B cell (primary cell): Measurements from ENCODE around the gene POTEF. TPM values are rescaled to one million over a fixed set of nuclear protein-coding genes. Genes with fewer than 3 reads are reported as not detected.
"Not testable (repeated sequence)": the region's sequence is repeated elsewhere in the genome, so short reads cannot be mapped to it uniquely, and the experiment has no call there.

Experiments
- ATAC-seq: fragments of 200-7000 bp; cut with Tn5 transposase; one replicate; pipeline ENCODE4 v1.10.0; 2021; ENCODE audit warnings: low read depth, mild to moderate bottlenecking, moderate number of reproducible peaks, moderate library complexity
- CTCF ChIA-PET: fragments of 350-600 bp; sonication (Branson Sonifier 250); formaldehyde crosslinking; loops from one replicate; lab custom pipeline; 2021; ENCODE audit warnings: antibody characterized with exemption, inconsistent platforms; lab: Charles Lee
- POLR2A ChIA-PET: fragments of 350-600 bp; sonication (Branson Sonifier 250); formaldehyde crosslinking; loops from one replicate; lab custom pipeline; 2021; ENCODE audit warnings: antibody characterized with exemption; lab: Charles Lee
- DNase-seq: peaks from one replicate; pipeline ENCODE4 v3.0.0; 2013
- H2AFZ ChIP-seq: 2 replicates; pipeline ENCODE4 v1.6.1; 2012; ENCODE audit warnings: mild to moderate bottlenecking, low read depth, low read length; ENCODE audit not compliant: insufficient read depth, poor library complexity, severe bottlenecking
- H3K27ac ChIP-seq, 2 donors: 1 replicate in 1 of 2; 2 replicates in 1 of 2; pipeline ENCODE4 v1.5.1; 2012 to 2013; ENCODE audit warnings: low read length in 2 of 2, mild to moderate bottlenecking in 2 of 2, moderate library complexity in 1 of 2
- H3K27me3 ChIP-seq, 4 experiments: fragments of 200-600 bp in 1 of 4; sonication (generic) in 1 of 4; replicated peaks in 1 of 4; 1 replicate in 2 of 4; 2 replicates in 2 of 4; pipeline versions ENCODE4 v1.6.1 to v1.7.0; 2013 to 2016; ENCODE audit warnings: low read length in 3 of 4, mild to moderate bottlenecking in 2 of 4, mixed read lengths in 1 of 4, moderate library complexity in 1 of 4; ENCODE audit not compliant: insufficient read depth in 4 of 4, control insufficient read depth in 3 of 4; ENCODE audit errors: control extremely low read depth in 1 of 4
- H3K36me3 ChIP-seq, 2 experiments: replicated peaks in 1 of 2; 1 replicate in 1 of 2; 2 replicates in 1 of 2; pipeline versions ENCODE4 v1.6.1 to v1.7.1; 2013; ENCODE audit warnings: low read length in 1 of 2; ENCODE audit not compliant: insufficient read depth in 2 of 2, control insufficient read depth in 1 of 2; ENCODE audit errors: control extremely low read depth in 1 of 2, extremely low read depth in 1 of 2
- H3K4me1 ChIP-seq, 2 donors: fragments of 200-600 bp in 1 of 2; sonication (generic) in 1 of 2; 1 replicate in 1 of 2; 2 replicates in 1 of 2; pipeline versions ENCODE4 v1.5.1 to v1.6.1; 2013 to 2017; ENCODE audit warnings: low read length in 2 of 2; ENCODE audit not compliant: control insufficient read depth in 2 of 2, insufficient read depth in 2 of 2
- H3K4me2 ChIP-seq: replicated peaks from 2 replicates; pipeline ENCODE3; 2012; ENCODE audit warnings: mild to moderate bottlenecking, low read depth, low read length; ENCODE audit not compliant: poor library complexity, severe bottlenecking
- H3K4me3 ChIP-seq, 5 experiments: fragments of 200-600 bp in 1 of 5; sonication (generic) in 1 of 5; 1 replicate in 3 of 5; 2 replicates in 2 of 5; pipeline versions ENCODE4 v1.5.1 to v1.7.0; 2011 to 2016; ENCODE audit warnings: low read length in 4 of 5, mild to moderate bottlenecking in 4 of 5, low read depth in 2 of 5, control low read depth in 1 of 5, moderate library complexity in 1 of 5; ENCODE audit not compliant: insufficient read depth in 1 of 5; ENCODE audit errors: control extremely low read depth in 1 of 5, extremely low read depth in 1 of 5
- H3K79me2 ChIP-seq: fragments of 200-600 bp; sonication (generic); one replicate; pipeline ENCODE4 v1.6.0; 2016; ENCODE audit warnings: low read length; ENCODE audit not compliant: control insufficient read depth, insufficient read depth
- H3K9ac ChIP-seq: fragments of 200-600 bp; sonication (generic); 2 replicates; pipeline ENCODE4 v1.6.1; 2017; ENCODE audit warnings: mild to moderate bottlenecking, low read length, moderate library complexity
- H3K9me3 ChIP-seq, 3 donors: one replicate each; pipeline versions ENCODE4 v1.6.1 to v1.7.1; 2013; ENCODE audit warnings: low read length in 2 of 3; ENCODE audit not compliant: control insufficient read depth in 2 of 3, insufficient read depth in 1 of 3; ENCODE audit errors: control extremely low read depth in 1 of 3
- H4K20me1 ChIP-seq: 2 replicates; pipeline ENCODE4 v1.6.0; 2012; ENCODE audit warnings: mild to moderate bottlenecking, low read length; ENCODE audit not compliant: insufficient read depth, control insufficient read depth, poor library complexity, severe bottlenecking
- H3K27ac Mint-ChIP-seq: one replicate; pipeline ENCODE4 v1.8.0; 2021; ENCODE audit warnings: mixed read lengths
- H3K27me3 Mint-ChIP-seq: one replicate; pipeline ENCODE4 v1.8.0; 2021; ENCODE audit warnings: mixed read lengths
- H3K4me1 Mint-ChIP-seq: one replicate; pipeline ENCODE4 v1.8.0; 2021; ENCODE audit warnings: mixed read lengths
- H3K4me3 Mint-ChIP-seq: one replicate; pipeline ENCODE4 v1.8.0; 2021; ENCODE audit warnings: mixed read lengths
- H3K9me3 Mint-ChIP-seq: one replicate; pipeline ENCODE4 v1.8.0; 2022; ENCODE audit warnings: mixed read lengths; ENCODE audit not compliant: insufficient read depth
- EZH2 ChIP-seq: IDR thresholded peaks from 2 replicates; pipeline ENCODE4 v1.6.1; 2012; ENCODE audit warnings: borderline replicate concordance, low read depth, mild to moderate bottlenecking, moderate library complexity, low read length; ENCODE audit not compliant: insufficient read depth, poor library complexity, severe bottlenecking
- WGBS: methylation state at CpG from one replicate; pipeline ENCODE4 v1.1.5; 2013; ENCODE audit warnings: missing lambda C conversion rate; ENCODE audit not compliant: insufficient coverage; 5-methylcytosine and 5-hydroxymethylcytosine counted together
- intact Hi-C: fragments of 100-400 bp; cut with micrococcal nuclease; formaldehyde crosslinking; loops from one replicate; pipeline ENCODE4 v1.10.0; 2022
- polyA plus RNA-seq: library from polyadenylated mRNA; depleted of rRNA; stranded (reverse); fragments of >200 nt; gene quantifications from 2 replicates; pipeline ENCODE4 v1.2.3, GENCODE V29; 2012
- total RNA-seq, 2 donors: library from RNA; stranded (reverse); fragments of 120-200 nt in 1 of 2; gene quantifications; 1 replicate in 1 of 2; 2 replicates in 1 of 2; pipeline versions ENCODE4 v1.2.3 to v1.2.4, GENCODE V29; 2013 to 2022
- TF ChIP-seq, protein P1 (sequence below): fragments of 200-600 bp; IDR thresholded peaks from one replicate; pipeline ENCODE4 v1.8.0; 2022; ENCODE audit warnings: antibody characterized with exemption, mild to moderate bottlenecking

POTEF gene
- total and polyA plus RNA-seq, 2 donors (not counting 1 experiment from before 2014, with no cell fraction given) = not detected

DNA sequence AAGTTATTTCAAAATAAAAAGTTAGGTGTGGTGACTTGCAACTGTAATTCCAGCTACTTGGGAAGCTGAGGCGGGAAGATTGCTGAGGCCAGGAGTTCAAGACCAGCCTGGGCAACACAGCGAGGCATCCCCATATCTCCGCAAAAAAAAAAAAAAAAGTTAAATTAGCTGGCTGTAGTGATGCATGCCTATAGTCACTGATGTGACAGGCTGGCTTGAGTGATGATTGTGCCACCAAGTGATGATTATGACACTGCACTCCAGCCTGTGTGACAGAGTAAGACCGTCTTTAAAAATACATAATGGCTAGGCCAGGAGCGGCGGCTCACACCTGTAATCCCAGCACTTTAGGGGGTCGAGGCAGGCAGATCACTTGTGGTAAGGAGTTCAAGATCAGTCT lies 40.9 kb upstream of the POTEF start:
- Histone ChIP-seq H3K79me2 (no peaks in the 10 kb centered on the region), H3K4me1 (no peaks in the 10 kb centered on the region), H3K4me3 (no peak overlapping the region), H3K36me3 (peaks cover 2 to 48% of the 10 kb centered on the region in 2 experiments), H3K9ac (no peak overlapping the region), H3K4me2 (no peak overlapping the region), H3K27ac (no peak overlapping the region), H4K20me1 (no peaks in the 10 kb centered on the region), H3K27me3 (no peaks in the 10 kb centered on the region), H3K9me3 (no peaks in the 10 kb centered on the region), H2AFZ (no peak overlapping the region)
- no peak for DNase-seq
- ChIA-PET CTCF (no interaction called here), POLR2A (no interaction called here)
- H3K9me3 Mint-ChIP-seq = no peaks in the 10 kb centered on the region
- no peak overlapping the region for H3K4me3 Mint-ChIP-seq
- no peak for TF ChIP-seq EZH2
- TF ChIP-seq, protein P1, sequence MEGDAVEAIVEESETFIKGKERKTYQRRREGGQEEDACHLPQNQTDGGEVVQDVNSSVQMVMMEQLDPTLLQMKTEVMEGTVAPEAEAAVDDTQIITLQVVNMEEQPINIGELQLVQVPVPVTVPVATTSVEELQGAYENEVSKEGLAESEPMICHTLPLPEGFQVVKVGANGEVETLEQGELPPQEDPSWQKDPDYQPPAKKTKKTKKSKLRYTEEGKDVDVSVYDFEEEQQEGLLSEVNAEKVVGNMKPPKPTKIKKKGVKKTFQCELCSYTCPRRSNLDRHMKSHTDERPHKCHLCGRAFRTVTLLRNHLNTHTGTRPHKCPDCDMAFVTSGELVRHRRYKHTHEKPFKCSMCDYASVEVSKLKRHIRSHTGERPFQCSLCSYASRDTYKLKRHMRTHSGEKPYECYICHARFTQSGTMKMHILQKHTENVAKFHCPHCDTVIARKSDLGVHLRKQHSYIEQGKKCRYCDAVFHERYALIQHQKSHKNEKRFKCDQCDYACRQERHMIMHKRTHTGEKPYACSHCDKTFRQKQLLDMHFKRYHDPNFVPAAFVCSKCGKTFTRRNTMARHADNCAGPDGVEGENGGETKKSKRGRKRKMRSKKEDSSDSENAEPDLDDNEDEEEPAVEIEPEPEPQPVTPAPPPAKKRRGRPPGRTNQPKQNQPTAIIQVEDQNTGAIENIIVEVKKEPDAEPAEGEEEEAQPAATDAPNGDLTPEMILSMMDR = no peak
- H3K27ac Mint-ChIP-seq = no peak overlapping the region
- ATAC-seq = no peak
- 100% methylated on average over 4 of the region's 7 CpGs for WGBS
- intact Hi-C loops = no loop called here
- H3K4me1 Mint-ChIP-seq = no peaks in the 10 kb centered on the region
- H3K27me3 Mint-ChIP-seq = no peaks in the 10 kb centered on the region

DNA sequence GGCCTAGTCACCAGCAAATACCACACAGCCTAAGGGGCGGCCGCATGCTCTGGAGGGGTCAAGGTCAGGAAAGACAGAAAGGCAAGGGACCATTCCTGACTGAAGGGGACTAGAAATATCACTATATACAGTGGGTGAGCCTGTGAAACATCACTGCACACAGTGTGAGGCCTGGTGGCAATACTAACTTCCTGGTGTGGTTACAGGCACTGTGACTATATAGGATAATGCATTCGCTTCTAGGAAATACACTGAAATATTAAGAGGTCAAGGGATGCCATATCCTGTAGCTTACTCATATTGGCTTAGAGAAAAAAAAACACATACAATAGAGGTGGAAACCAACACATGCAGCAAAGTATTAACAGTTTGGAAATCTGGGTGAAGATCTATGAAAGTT lies 40.1 kb upstream of the POTEF start:
- H3K36me3 ChIP-seq = peaks cover 2 to 48% of the 10 kb centered on the region in 2 experiments
- H3K4me3 ChIP-seq, H3K27ac Mint-ChIP-seq, DNase-seq, H3K27ac ChIP-seq, intact Hi-C loops, H3K4me2 ChIP-seq, H3K9me3 ChIP-seq, H3K4me3 Mint-ChIP-seq, H3K4me1 Mint-ChIP-seq, H3K27me3 ChIP-seq, ATAC-seq, H2AFZ ChIP-seq, CTCF ChIA-PET, H4K20me1 ChIP-seq, H3K9ac ChIP-seq, POLR2A ChIA-PET, H3K4me1 ChIP-seq, H3K27me3 Mint-ChIP-seq, H3K9me3 Mint-ChIP-seq, H3K79me2 ChIP-seq: not testable (repeated sequence)
- no CpG with 5 or more reads among the region's 3 CpGs for WGBS

DNA sequence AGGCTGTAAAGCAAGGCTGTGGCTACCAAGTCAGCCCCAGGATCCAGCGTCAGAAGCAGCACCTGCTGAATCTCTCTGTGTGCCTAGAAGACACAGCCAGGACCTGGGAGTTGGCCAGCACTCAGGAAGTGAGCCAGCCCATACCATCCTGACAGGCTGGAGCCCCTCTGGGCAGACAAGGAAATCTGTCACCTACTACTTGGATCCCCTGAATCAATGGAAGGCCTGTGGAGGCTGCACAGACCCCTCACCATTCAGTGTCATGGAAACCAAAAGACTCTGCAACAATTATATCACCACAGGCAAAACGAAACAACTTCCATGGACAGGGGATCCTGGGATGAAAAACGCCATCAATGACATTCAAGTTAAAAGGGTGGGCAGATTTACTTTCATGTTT lies 37.6 kb upstream of the POTEF start:
- H3K4me1 Mint-ChIP-seq, H3K27ac Mint-ChIP-seq, H3K27me3 ChIP-seq, DNase-seq, H4K20me1 ChIP-seq, ATAC-seq, H3K4me1 ChIP-seq, H3K4me3 ChIP-seq, H3K27ac ChIP-seq, intact Hi-C loops, H3K9me3 ChIP-seq, POLR2A ChIA-PET, H3K9ac ChIP-seq, H3K4me2 ChIP-seq, H3K79me2 ChIP-seq, H2AFZ ChIP-seq, H3K27me3 Mint-ChIP-seq, H3K4me3 Mint-ChIP-seq, CTCF ChIA-PET, H3K9me3 Mint-ChIP-seq: not testable (repeated sequence)
- H3K36me3 ChIP-seq = peaks cover 2 to 43% of the 10 kb centered on the region in 2 experiments
- 100% methylated on average over 3 of the region's 3 CpGs for WGBS
